ENCODE data around the gene CEP83. TPM values are rescaled to one million over a fixed set of nuclear protein-coding genes. Genes with fewer than 3 reads are reported as not detected.

Gene CEP83
- polyA plus RNA-seq, 1 donor (not counting 4 experiments of a cell fraction or from before 2014, with no cell fraction given) = 9.5 TPM

GRCh38 chr12:94353130-94353529 is 106.5 kb downstream of the CEP83 start:
- Histone ChIP-seq H3K27ac (ENCODE audit: control insufficient read depth, insufficient read depth, low read length) (no peak overlapping the region), H3K9me3 (ENCODE audit: control insufficient read depth, low read depth, low read length) (peaks cover 11% of the 10 kb centered on the region), H2AFZ (ENCODE audit: control insufficient read depth, low read length) (no peak overlapping the region), H3K4me1 (ENCODE audit: control insufficient read depth, extremely low read depth, insufficient read depth, low read length) (no peaks in the 10 kb centered on the region), H3K79me2 (ENCODE audit: control insufficient read depth, insufficient read depth, low read length) (no peaks in the 10 kb centered on the region), H3K4me2 (ENCODE audit: control insufficient read depth, extremely low read depth, insufficient read depth, low read depth, low read length) (no peak overlapping the region), H3K36me3 (ENCODE audit: control insufficient read depth in 2 of 2, extremely low read depth in 1 of 2, insufficient read depth in 2 of 2, low read length in 2 of 2) (peaks cover 0 to 6% of the 10 kb centered on the region in 2 experiments), H3K9ac (ENCODE audit: control insufficient read depth, extremely low read depth, insufficient read depth, low read length) (no peak overlapping the region), H3K4me3 (ENCODE audit: control insufficient read depth in 2 of 3, extremely low read depth in 1 of 3, insufficient read depth in 2 of 3, low read depth in 1 of 3, low read length in 3 of 3) (no peak overlapping the region), H3K27me3 (ENCODE audit: control insufficient read depth, extremely low read depth, insufficient read depth, low read length) (no peaks in the 10 kb centered on the region), H4K20me1 (ENCODE audit: control insufficient read depth, extremely low read depth, insufficient read depth, low read length) (no peaks in the 10 kb centered on the region), H3K9me1 (ENCODE audit: control insufficient read depth, extremely low read depth, insufficient read depth, low read length) (no peaks in the 10 kb centered on the region)
- dilution Hi-C loops (cut with MboI; ENCODE audit: extremely low pct_ligation_motif_present, low sequenced_read_pairs) = no loop called here
- no peak for TF ChIP-seq EZH2 (IDR thresholded peaks at IDR 0.05; ENCODE audit: low read length)
- TF ChIP-seq, protein P1, sequence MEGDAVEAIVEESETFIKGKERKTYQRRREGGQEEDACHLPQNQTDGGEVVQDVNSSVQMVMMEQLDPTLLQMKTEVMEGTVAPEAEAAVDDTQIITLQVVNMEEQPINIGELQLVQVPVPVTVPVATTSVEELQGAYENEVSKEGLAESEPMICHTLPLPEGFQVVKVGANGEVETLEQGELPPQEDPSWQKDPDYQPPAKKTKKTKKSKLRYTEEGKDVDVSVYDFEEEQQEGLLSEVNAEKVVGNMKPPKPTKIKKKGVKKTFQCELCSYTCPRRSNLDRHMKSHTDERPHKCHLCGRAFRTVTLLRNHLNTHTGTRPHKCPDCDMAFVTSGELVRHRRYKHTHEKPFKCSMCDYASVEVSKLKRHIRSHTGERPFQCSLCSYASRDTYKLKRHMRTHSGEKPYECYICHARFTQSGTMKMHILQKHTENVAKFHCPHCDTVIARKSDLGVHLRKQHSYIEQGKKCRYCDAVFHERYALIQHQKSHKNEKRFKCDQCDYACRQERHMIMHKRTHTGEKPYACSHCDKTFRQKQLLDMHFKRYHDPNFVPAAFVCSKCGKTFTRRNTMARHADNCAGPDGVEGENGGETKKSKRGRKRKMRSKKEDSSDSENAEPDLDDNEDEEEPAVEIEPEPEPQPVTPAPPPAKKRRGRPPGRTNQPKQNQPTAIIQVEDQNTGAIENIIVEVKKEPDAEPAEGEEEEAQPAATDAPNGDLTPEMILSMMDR (optimal IDR thresholded peaks at IDR 0.05 in 1 of 3, IDR thresholded peaks at IDR 0.05 in 1 of 3, conservative IDR thresholded peaks at IDR 0.05 in 1 of 3; ENCODE audit: extremely low read depth in 1 of 3, insufficient read depth in 2 of 3, low read length in 3 of 3) = no peak
- no peak for DNase-seq (ENCODE audit: low read depth, low spot score)
- FAIRE-seq = peak; percentile 26

GRCh38 chr12:94340573-94340972 is 119.1 kb downstream of the CEP83 start:
- Histone ChIP-seq H2AFZ (ENCODE audit: control insufficient read depth, low read length) (no peak overlapping the region), H3K9me3 (ENCODE audit: control insufficient read depth, low read depth, low read length) (no peaks in the 10 kb centered on the region), H3K36me3 (ENCODE audit: control insufficient read depth in 2 of 2, extremely low read depth in 1 of 2, insufficient read depth in 2 of 2, low read length in 2 of 2) (no peaks in the 10 kb centered on the region), H3K9me1 (ENCODE audit: control insufficient read depth, extremely low read depth, insufficient read depth, low read length) (no peaks in the 10 kb centered on the region), H3K27ac (ENCODE audit: control insufficient read depth, insufficient read depth, low read length) (no peak overlapping the region), H3K4me1 (ENCODE audit: control insufficient read depth, extremely low read depth, insufficient read depth, low read length) (no peaks in the 10 kb centered on the region), H3K9ac (ENCODE audit: control insufficient read depth, extremely low read depth, insufficient read depth, low read length) (no peak overlapping the region), H4K20me1 (ENCODE audit: control insufficient read depth, extremely low read depth, insufficient read depth, low read length) (no peaks in the 10 kb centered on the region), H3K4me3 (ENCODE audit: control insufficient read depth in 2 of 3, extremely low read depth in 1 of 3, insufficient read depth in 2 of 3, low read depth in 1 of 3, low read length in 3 of 3) (no peak overlapping the region), H3K27me3 (ENCODE audit: control insufficient read depth, extremely low read depth, insufficient read depth, low read length) (no peaks in the 10 kb centered on the region), H3K4me2 (ENCODE audit: control insufficient read depth, extremely low read depth, insufficient read depth, low read depth, low read length) (no peak overlapping the region), H3K79me2 (ENCODE audit: control insufficient read depth, insufficient read depth, low read length) (no peaks in the 10 kb centered on the region)
- dilution Hi-C loops (cut with MboI; ENCODE audit: extremely low pct_ligation_motif_present, low sequenced_read_pairs) = no loop called here
- FAIRE-seq (no peak), DNase-seq (ENCODE audit: low read depth, low spot score) (no peak)
- TF ChIP-seq, protein P1 (optimal IDR thresholded peaks at IDR 0.05 in 1 of 3, IDR thresholded peaks at IDR 0.05 in 1 of 3, conservative IDR thresholded peaks at IDR 0.05 in 1 of 3; ENCODE audit: extremely low read depth in 1 of 3, insufficient read depth in 2 of 3, low read length in 3 of 3) = no peak
- TF ChIP-seq EZH2 (IDR thresholded peaks at IDR 0.05; ENCODE audit: low read length) = no peak
